HL-60 (cell line): ENCODE data around the gene NKX1-1.
A peak's percentile ranks its signal among the peaks of the same experiment; 100 is the strongest.

Experiments used
- DNase-seq, 2 experiments: peaks; one replicate each; pipeline ENCODE4 v3.0.0-alpha.2; 2010 to 2020; ENCODE audit warnings: low read depth in 1 of 2, low spot score in 1 of 2
- H3K27ac ChIP-seq: fragments of 250-450 bp; sonication (Bioruptor Pico); replicated peaks from 2 replicates; pipeline ENCODE4 v1.5.1; 2020; ENCODE audit warnings: mild to moderate bottlenecking, moderate library complexity
- H3K27me3 ChIP-seq: fragments of 250-450 bp; sonication (Bioruptor Pico); 2 replicates; pipeline ENCODE4 v1.5.1; 2021; ENCODE audit warnings: mild to moderate bottlenecking, moderate library complexity; ENCODE audit not compliant: insufficient read depth, poor library complexity, severe bottlenecking
- H3K4me3 ChIP-seq: replicated peaks from 2 replicates; pipeline ENCODE4 v1.5.1; 2011; ENCODE audit warnings: mild to moderate bottlenecking, control low read depth, low read length; ENCODE audit not compliant: insufficient read depth
- GABPA ChIP-seq: IDR thresholded peaks from 2 replicates; pipeline ENCODE4 v1.6.1; 2012; ENCODE audit warnings: low read depth
- POLR2AphosphoS5 ChIP-seq: IDR thresholded peaks from 2 replicates; pipeline ENCODE4 v1.6.1; 2012; ENCODE audit warnings: low read depth
- REST ChIP-seq: IDR thresholded peaks from 2 replicates; pipeline ENCODE4 v1.6.1; 2012; ENCODE audit warnings: low read depth; ENCODE audit not compliant: insufficient replicate concordance
- SPI1 ChIP-seq: IDR thresholded peaks from 2 replicates; pipeline ENCODE4 v1.6.1; 2012; ENCODE audit warnings: low read depth, mild to moderate bottlenecking, borderline replicate concordance
- TF ChIP-seq, protein P1 (sequence below): IDR thresholded peaks from one replicate; pipeline ENCODE4 v1.5.1; 2011; ENCODE audit warnings: low read length, control low read depth, inconsistent platforms; ENCODE audit not compliant: insufficient read depth

NKX1-1 gene

GRCh38 chr4:1355378-1355777, 50.9 kb downstream of the NKX1-1 start:
- Histone ChIP-seq H3K27ac (no peak overlapping the region), H3K4me3 (no peak overlapping the region), H3K27me3 (no peaks in the 10 kb centered on the region)
- no peak for TF ChIP-seq POLR2AphosphoS5
- DNase-seq = no peak

DNA sequence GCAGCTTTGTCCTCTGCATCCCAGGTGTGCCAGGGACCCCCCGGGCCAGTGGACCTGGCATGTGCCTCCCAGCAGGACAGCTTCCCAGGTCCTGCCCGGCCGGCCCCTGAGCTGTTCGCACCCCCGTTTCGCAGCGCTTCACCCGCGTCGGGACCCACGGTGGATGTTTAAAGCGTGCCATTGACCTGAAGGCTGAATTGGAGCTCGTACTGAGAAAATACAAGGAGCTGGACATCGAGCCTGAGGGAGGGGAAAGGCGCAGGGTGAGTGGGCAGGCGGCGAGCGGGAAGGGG, 51.3 kb downstream of the NKX1-1 start:
- DNase-seq = no peak
- Histone ChIP-seq H3K27me3 (no peaks in the 10 kb centered on the region), H3K4me3 (no peak overlapping the region), H3K27ac (no peak overlapping the region)
- no peak for TF ChIP-seq POLR2AphosphoS5
- TF ChIP-seq, protein P1, sequence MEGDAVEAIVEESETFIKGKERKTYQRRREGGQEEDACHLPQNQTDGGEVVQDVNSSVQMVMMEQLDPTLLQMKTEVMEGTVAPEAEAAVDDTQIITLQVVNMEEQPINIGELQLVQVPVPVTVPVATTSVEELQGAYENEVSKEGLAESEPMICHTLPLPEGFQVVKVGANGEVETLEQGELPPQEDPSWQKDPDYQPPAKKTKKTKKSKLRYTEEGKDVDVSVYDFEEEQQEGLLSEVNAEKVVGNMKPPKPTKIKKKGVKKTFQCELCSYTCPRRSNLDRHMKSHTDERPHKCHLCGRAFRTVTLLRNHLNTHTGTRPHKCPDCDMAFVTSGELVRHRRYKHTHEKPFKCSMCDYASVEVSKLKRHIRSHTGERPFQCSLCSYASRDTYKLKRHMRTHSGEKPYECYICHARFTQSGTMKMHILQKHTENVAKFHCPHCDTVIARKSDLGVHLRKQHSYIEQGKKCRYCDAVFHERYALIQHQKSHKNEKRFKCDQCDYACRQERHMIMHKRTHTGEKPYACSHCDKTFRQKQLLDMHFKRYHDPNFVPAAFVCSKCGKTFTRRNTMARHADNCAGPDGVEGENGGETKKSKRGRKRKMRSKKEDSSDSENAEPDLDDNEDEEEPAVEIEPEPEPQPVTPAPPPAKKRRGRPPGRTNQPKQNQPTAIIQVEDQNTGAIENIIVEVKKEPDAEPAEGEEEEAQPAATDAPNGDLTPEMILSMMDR = no peak
- no peak for TF ChIP-seq GABPA

GRCh38 chr4:1354136-1354982, 51.9 kb downstream of the NKX1-1 start:
- TF ChIP-seq SPI1 (no peak), POLR2AphosphoS5 (no peak), GABPA (no peak), REST (no peak)
- TF ChIP-seq, protein P1 = no peak
- Histone ChIP-seq H3K4me3 (no peak overlapping the region), H3K27ac (no peak overlapping the region), H3K27me3 (no peaks in the 10 kb centered on the region)
- peak in 1 of 2 experiments; percentile 14 for DNase-seq

- no peak for DNase-seq
- H3K27ac ChIP-seq = no peak overlapping the region
- TF ChIP-seq, protein P1 = no peak
- TF ChIP-seq POLR2AphosphoS5 (no peak), SPI1 (no peak), REST (no peak), GABPA (no peak)
- H3K27me3 ChIP-seq = no peaks in the 10 kb centered on the region
- H3K4me3 ChIP-seq = no peak overlapping the region
Observed at GRCh38 chr4:1353186-1354055, 52.8 kb downstream of the NKX1-1 start.
